OCI-M1 (cell line): Measurements from ENCODE around the gene TCF3.
A peak's percentile ranks its signal among the peaks of the same experiment; 100 is the strongest.

ENCODE experiments used
- DNase-seq: peaks from one replicate; lab custom pipeline; 2025; lab: John Stamatoyannopoulos, UW

TCF3 gene

GRCh38 chr19:1580957-1581356 is 71.5 kb downstream of the TCF3 start:
- no peak for DNase-seq

- DNase-seq = no peak
Observed at GRCh38 chr19:1580382-1580781, 72.0 kb downstream of the TCF3 start.

- no peak for DNase-seq
Observed at GRCh38 chr19:1579222-1579621, 73.2 kb downstream of the TCF3 start.

- no peak for DNase-seq
Observed at GRCh38 chr19:1577929-1578618, 74.3 kb downstream of the TCF3 start.

- DNase-seq = no peak
Observed at GRCh38 chr19:1577090-1577928, 75.1 kb downstream of the TCF3 start.

- DNase-seq = no peak
Observed at GRCh38 chr19:1576242-1577089, 75.9 kb downstream of the TCF3 start.

GRCh38 chr19:1575323-1576241 is 76.8 kb downstream of the TCF3 start:
- no peak for DNase-seq

- DNase-seq = no peak
Observed at GRCh38 chr19:1574354-1575136, 77.9 kb downstream of the TCF3 start.

- DNase-seq = no peak
Observed at GRCh38 chr19:1572795-1573194, 79.6 kb downstream of the TCF3 start.

GRCh38 chr19:1571358-1571757 is 81.1 kb downstream of the TCF3 start:
- no peak for DNase-seq

GRCh38 chr19:1570836-1571235 is 81.6 kb downstream of the TCF3 start:
- no peak for DNase-seq

- DNase-seq = no peak
Observed at GRCh38 chr19:1569997-1570396, 82.4 kb downstream of the TCF3 start.

GRCh38 chr19:1568320-1569019 is 83.9 kb downstream of the TCF3 start, which contains the start of gene MEX3D:
Gene MEX3D, minus strand, starts transcription at chr19:1568325. Its CDS starts 267 bp downstream, at chr19:1568058.
- peak; percentile 70 for DNase-seq

GRCh38 chr19:1567848-1568227 is 84.6 kb downstream of the TCF3 start:
- DNase-seq = no peak

GRCh38 chr19:1567116-1567847 is 85.1 kb downstream of the TCF3 start:
- DNase-seq = no peak

GRCh38 chr19:1566392-1567115 is 85.9 kb downstream of the TCF3 start:
- no peak for DNase-seq

GRCh38 chr19:1563251-1563650 is 89.2 kb downstream of the TCF3 start:
- no peak for DNase-seq

- DNase-seq = no peak
Observed at GRCh38 chr19:1561236-1561842, 91.1 kb downstream of the TCF3 start.
